Measurements from ENCODE around the gene ZNF710. TPM values are rescaled to one million over a fixed set of nuclear protein-coding genes. Genes with fewer than 3 reads are reported as not detected.

Gene ZNF710
- total RNA-seq, 2 donors from 2014 or later = 11.7 to 14.4 TPM

- DNase-seq (no peak), ATAC-seq (no peak)
- Mint-ChIP-seq H3K27ac (no peak overlapping the region), H3K27me3 (no peaks in the 10 kb centered on the region), H3K4me1 (no peaks in the 10 kb centered on the region), H3K4me3 (no peak overlapping the region), H3K36me3 (ENCODE audit: low read depth) (no peaks in the 10 kb centered on the region)
- H3K9me3 ChIP-seq (ENCODE audit: control insufficient read depth, low read length, poor library complexity, severe bottlenecking) = no peaks in the 10 kb centered on the region
These were observed 22.2 kb upstream of the ZNF710 start for GRCh38 chr15:89978914-89979313.

- DNase-seq (no peak), ATAC-seq (no peak)
- no peak overlapping the region for H3K27ac Mint-ChIP-seq
- H3K4me3 Mint-ChIP-seq = no peak overlapping the region
- H3K27me3 Mint-ChIP-seq = no peaks in the 10 kb centered on the region
- H3K36me3 Mint-ChIP-seq (ENCODE audit: low read depth) = no peaks in the 10 kb centered on the region
- H3K4me1 Mint-ChIP-seq = no peaks in the 10 kb centered on the region
- no peaks in the 10 kb centered on the region for H3K9me3 ChIP-seq (ENCODE audit: control insufficient read depth, low read length, poor library complexity, severe bottlenecking)
These were observed 20.2 kb upstream of the ZNF710 start for GRCh38 chr15:89980896-89981295.

GRCh38 chr15:89982315-89983055 is 18.6 kb upstream of the ZNF710 start:
- Mint-ChIP-seq H3K27me3 (no peaks in the 10 kb centered on the region), H3K27ac (no peak overlapping the region), H3K4me1 (no peaks in the 10 kb centered on the region), H3K4me3 (no peak overlapping the region), H3K36me3 (ENCODE audit: low read depth) (no peaks in the 10 kb centered on the region)
- DNase-seq (no peak), ATAC-seq (no peak)
- H3K9me3 ChIP-seq (ENCODE audit: control insufficient read depth, low read length, poor library complexity, severe bottlenecking) = no peaks in the 10 kb centered on the region

GRCh38 chr15:89984001-89984400 is 17.1 kb upstream of the ZNF710 start:
- no peak overlapping the region for H3K4me3 Mint-ChIP-seq
- no peaks in the 10 kb centered on the region for H3K27me3 Mint-ChIP-seq
- no peaks in the 10 kb centered on the region for H3K4me1 Mint-ChIP-seq
- H3K9me3 ChIP-seq (ENCODE audit: control insufficient read depth, low read length, poor library complexity, severe bottlenecking) = no peaks in the 10 kb centered on the region
- H3K27ac Mint-ChIP-seq = no peak overlapping the region
- H3K36me3 Mint-ChIP-seq (ENCODE audit: low read depth) = no peaks in the 10 kb centered on the region
- DNase-seq (no peak), ATAC-seq (no peak)

- Mint-ChIP-seq H3K36me3 (ENCODE audit: low read depth) (no peaks in the 10 kb centered on the region), H3K27me3 (no peaks in the 10 kb centered on the region), H3K4me3 (no peak overlapping the region), H3K27ac (no peak overlapping the region), H3K4me1 (no peaks in the 10 kb centered on the region)
- H3K9me3 ChIP-seq (ENCODE audit: control insufficient read depth, low read length, poor library complexity, severe bottlenecking) = no peaks in the 10 kb centered on the region
- ATAC-seq = no peak
- no peak for DNase-seq
These were observed 16.6 kb upstream of the ZNF710 start for GRCh38 chr15:89984421-89985010.

GRCh38 chr15:89985111-89985510 is 16.0 kb upstream of the ZNF710 start:
- Mint-ChIP-seq H3K4me3 (no peak overlapping the region), H3K27ac (no peak overlapping the region)

GRCh38 chr15:89991312-89991711 is 9.8 kb upstream of the ZNF710 start:
- DNase-seq (no peak), ATAC-seq (no peak)
- no peaks in the 10 kb centered on the region for H3K27me3 Mint-ChIP-seq
- peaks cover 3% of the 10 kb centered on the region for H3K4me1 Mint-ChIP-seq
- H3K27ac Mint-ChIP-seq = no peak overlapping the region
- H3K9me3 ChIP-seq (ENCODE audit: control insufficient read depth, low read length, poor library complexity, severe bottlenecking) = no peaks in the 10 kb centered on the region
- H3K4me3 Mint-ChIP-seq = no peak overlapping the region
- H3K36me3 Mint-ChIP-seq (ENCODE audit: low read depth) = no peaks in the 10 kb centered on the region

More at GRCh38 chr15:89985111-89985510, 16.0 kb upstream of the ZNF710 start:
- ATAC-seq = no peak
- no peaks in the 10 kb centered on the region for H3K9me3 ChIP-seq (ENCODE audit: control insufficient read depth, low read length, poor library complexity, severe bottlenecking)
- Mint-ChIP-seq H3K27me3 (no peaks in the 10 kb centered on the region), H3K36me3 (ENCODE audit: low read depth) (no peaks in the 10 kb centered on the region), H3K4me1 (no peaks in the 10 kb centered on the region)
- DNase-seq = no peak

- DNase-seq (no peak), ATAC-seq (no peak)
- no peak overlapping the region for H3K27ac Mint-ChIP-seq
- H3K4me1 Mint-ChIP-seq = peaks cover 3% of the 10 kb centered on the region
- H3K4me3 Mint-ChIP-seq = no peak overlapping the region
- H3K9me3 ChIP-seq (ENCODE audit: control insufficient read depth, low read length, poor library complexity, severe bottlenecking) = no peaks in the 10 kb centered on the region
- H3K36me3 Mint-ChIP-seq (ENCODE audit: low read depth) = no peaks in the 10 kb centered on the region
- H3K27me3 Mint-ChIP-seq = no peaks in the 10 kb centered on the region
These were observed 7.8 kb upstream of the ZNF710 start for GRCh38 chr15:89993349-89993748.

- peaks cover 13% of the 10 kb centered on the region for H3K4me1 Mint-ChIP-seq
- H3K27ac Mint-ChIP-seq = no peak overlapping the region
- H3K4me3 Mint-ChIP-seq = no peak overlapping the region
- ATAC-seq = no peak
- peaks cover 8% of the 10 kb centered on the region for H3K36me3 Mint-ChIP-seq (ENCODE audit: low read depth)
- H3K27me3 Mint-ChIP-seq = no peaks in the 10 kb centered on the region
- H3K9me3 ChIP-seq (ENCODE audit: control insufficient read depth, low read length, poor library complexity, severe bottlenecking) = no peaks in the 10 kb centered on the region
- DNase-seq = no peak
These were observed 4.0 kb upstream of the ZNF710 start for GRCh38 chr15:89997079-89997478.

- no peak overlapping the region for H3K27ac Mint-ChIP-seq
- peaks cover 17% of the 10 kb centered on the region for H3K4me1 Mint-ChIP-seq
- DNase-seq = no peak
- H3K27me3 Mint-ChIP-seq = no peaks in the 10 kb centered on the region
- H3K4me3 Mint-ChIP-seq = no peak overlapping the region
- ATAC-seq = no peak
- H3K9me3 ChIP-seq (ENCODE audit: control insufficient read depth, low read length, poor library complexity, severe bottlenecking) = no peaks in the 10 kb centered on the region
- peaks cover 8% of the 10 kb centered on the region for H3K36me3 Mint-ChIP-seq (ENCODE audit: low read depth)
These were observed 2.9 kb upstream of the ZNF710 start for GRCh38 chr15:89998141-89998661.

- no peaks in the 10 kb centered on the region for H3K27me3 Mint-ChIP-seq
- H3K36me3 Mint-ChIP-seq (ENCODE audit: low read depth) = peaks cover 8% of the 10 kb centered on the region
- DNase-seq (no peak), ATAC-seq (no peak)
- peaks cover 25% of the 10 kb centered on the region for H3K4me1 Mint-ChIP-seq
- H3K9me3 ChIP-seq (ENCODE audit: control insufficient read depth, low read length, poor library complexity, severe bottlenecking) = no peaks in the 10 kb centered on the region
- no peak overlapping the region for H3K27ac Mint-ChIP-seq
- peak overlapping the region; percentile 68 for H3K4me3 Mint-ChIP-seq
These were observed 2.0 kb upstream of the ZNF710 start for GRCh38 chr15:89998923-89999675.

- Mint-ChIP-seq H3K27me3 (no peaks in the 10 kb centered on the region), H3K36me3 (ENCODE audit: low read depth) (peaks cover 8% of the 10 kb centered on the region), H3K4me1 (peaks cover 32% of the 10 kb centered on the region), H3K27ac (no peak overlapping the region), H3K4me3 (peak overlapping the region; percentile 68)
- no peak for ATAC-seq
- DNase-seq = no peak
- H3K9me3 ChIP-seq (ENCODE audit: control insufficient read depth, low read length, poor library complexity, severe bottlenecking) = no peaks in the 10 kb centered on the region
These were observed 1.4 kb upstream of the ZNF710 start for GRCh38 chr15:89999676-90000185.

Data from T-helper 17 cell (primary cell).